HCT116 (cell line): ENCODE data around the gene NEURL3. TPM values are rescaled to one million over a fixed set of nuclear protein-coding genes. Genes with fewer than 3 reads are reported as not detected.

Experiments
- ATAC-seq: fragments of 200-7000 bp; cut with Tn5 transposase; 2 replicates; pipeline ENCODE4 v1.9.1; 2020; ENCODE audit warnings: mild to moderate bottlenecking, moderate library complexity
- BruUV-seq: library from RNA; stranded (reverse); fragments of 400-500 nt; replicated peaks from 2 replicates; lab custom pipeline; 2021; lab: Mats Ljungman, UMichigan
- CTCF ChIA-PET: fragments of 300-600 bp; sonication (Branson Sonifier 250); formaldehyde crosslinking; loops from one replicate; lab custom pipeline; 2021; ENCODE audit warnings: antibody characterized with exemption; lab: Charles Lee
- POLR2A ChIA-PET: fragments of 300-600, 350-600 bp; sonication (Branson Sonifier 250); formaldehyde crosslinking; loops from one replicate; lab custom pipeline; 2021; ENCODE audit warnings: antibody characterized with exemption; lab: Charles Lee
- RAD21 ChIA-PET, 2 experiments: fragments of 300-600 bp; sonication (Branson Sonifier 250); formaldehyde crosslinking; loops; one replicate each; lab custom pipeline; 2023; ENCODE audit warnings: low total read pairs in 2 of 2; ENCODE audit not compliant: uncharacterized antibody in 2 of 2, unreplicated experiment in 2 of 2, low non-redundant PET in 1 of 2; lab: Charles Lee
- DNase-seq: peaks from one replicate; pipeline ENCODE4 v3.0.0-alpha.2; 2010; ENCODE audit warnings: low read depth, low spot score
- H2AFZ ChIP-seq: fragments of 200-600 bp; shearing (Covaris generic), sonication (generic); 2 replicates; pipeline ENCODE4 v1.6.1; 2017; ENCODE audit warnings: low read depth, mixed run types, mixed read lengths, antibody characterized with exemption, low read length; ENCODE audit not compliant: poor library complexity, severe bottlenecking
- H3K27ac ChIP-seq: 2 replicates; pipeline ENCODE4 v1.5.1; 2012; ENCODE audit warnings: low read depth, low read length
- H3K27me3 ChIP-seq: fragments of 200-600 bp; sonication (generic); 2 replicates; pipeline ENCODE4 v1.6.1; 2016; ENCODE audit warnings: mixed run types, low read length, mixed read lengths; ENCODE audit not compliant: insufficient read depth
- H3K36me3 ChIP-seq, 2 experiments: fragments of 200-500 bp in 1 of 2; fragments of 200-600 bp in 1 of 2; sonication (Bioruptor generic) in 1 of 2; sonication (generic) in 1 of 2; 2 replicates each; pipeline versions ENCODE4 v1.5.1 to v1.6.1; 2014 to 2016; ENCODE audit warnings: low read length in 2 of 2, inconsistent platforms in 1 of 2, mixed read lengths in 1 of 2, mixed run types in 1 of 2; ENCODE audit not compliant: insufficient read depth in 2 of 2, control insufficient read depth in 1 of 2
- H3K4me1 ChIP-seq, 2 experiments: fragments of 200-600 bp in 1 of 2; sonication (generic) in 1 of 2; 2 replicates each; pipeline versions ENCODE4 v1.5.1 to v1.6.1; 2012 to 2017; ENCODE audit warnings: low read length in 2 of 2, inconsistent platforms in 1 of 2, mild to moderate bottlenecking in 1 of 2, mixed read lengths in 1 of 2, mixed run types in 1 of 2, moderate library complexity in 1 of 2; ENCODE audit not compliant: insufficient read depth in 2 of 2, control insufficient read depth in 1 of 2
- H3K4me2 ChIP-seq: fragments of 200-600 bp; sonication (generic); 2 replicates; pipeline ENCODE4 v1.6.1; 2017; ENCODE audit warnings: mixed run types, low read length, mixed read lengths
- H3K4me3 ChIP-seq, 2 experiments: fragments of 200-600 bp in 1 of 2; sonication (generic) in 1 of 2; replicated peaks in 1 of 2; 2 replicates each; pipeline ENCODE4 v1.5.1; 2011 to 2016; ENCODE audit warnings: low read length in 2 of 2, control low read depth in 1 of 2, low read depth in 1 of 2, mild to moderate bottlenecking in 1 of 2, mixed read lengths in 1 of 2, mixed run types in 1 of 2
- H3K79me2 ChIP-seq: fragments of 200-600 bp; sonication (generic); 2 replicates; pipeline ENCODE4 v1.6.1; 2017; ENCODE audit warnings: mild to moderate bottlenecking, mixed run types, low read length, moderate library complexity, mixed read lengths; ENCODE audit not compliant: insufficient read depth
- H3K9ac ChIP-seq: fragments of 200-600 bp; sonication (generic); 2 replicates; pipeline ENCODE4 v1.6.1; 2016; ENCODE audit warnings: low read length, mixed read lengths
- H3K9me2 ChIP-seq: fragments of 200-600 bp; sonication (generic), shearing (Covaris generic); 2 replicates; pipeline ENCODE4 v1.6.1; 2017; ENCODE audit warnings: mixed run types, mild to moderate bottlenecking, moderate library complexity; ENCODE audit not compliant: insufficient read depth
- H3K9me3 ChIP-seq, 2 experiments: fragments of 200-500 bp in 1 of 2; fragments of 200-600 bp in 1 of 2; sonication (Bioruptor generic) in 1 of 2; sonication (generic) in 1 of 2; 2 replicates each; pipeline ENCODE4 v1.6.1; 2014 to 2017; ENCODE audit warnings: low read length in 2 of 2, mixed read lengths in 2 of 2, inconsistent platforms in 1 of 2, low read depth in 1 of 2, mild to moderate bottlenecking in 1 of 2, mixed run types in 1 of 2, moderate library complexity in 1 of 2; ENCODE audit not compliant: control insufficient read depth in 1 of 2, insufficient read depth in 1 of 2
- H4K20me1 ChIP-seq: fragments of 200-600 bp; sonication (generic), shearing (Covaris generic); 2 replicates; pipeline ENCODE4 v1.6.1; 2017; ENCODE audit warnings: mixed run types, mild to moderate bottlenecking, moderate library complexity; ENCODE audit not compliant: insufficient read depth
- ATF3 ChIP-seq: IDR thresholded peaks from 2 replicates; pipeline ENCODE4 v1.6.1; 2012
- CBX3 ChIP-seq: IDR thresholded peaks from 2 replicates; pipeline ENCODE4 v1.6.1; 2012; ENCODE audit warnings: low read depth
- CEBPB ChIP-seq: IDR thresholded peaks from 2 replicates; pipeline ENCODE4 v1.6.1; 2012; ENCODE audit warnings: low read depth
- EGR1 ChIP-seq: IDR thresholded peaks from 2 replicates; pipeline ENCODE4 v1.6.1; 2012; ENCODE audit warnings: low read depth
- ELF1 ChIP-seq: IDR thresholded peaks from 2 replicates; pipeline ENCODE4 v1.6.1; 2012; ENCODE audit warnings: low read depth, borderline replicate concordance
- EZH2 ChIP-seq: fragments of 200-600 bp; sonication (generic); IDR thresholded peaks from 2 replicates; pipeline ENCODE4 v1.6.1; 2017; ENCODE audit warnings: antibody characterized with exemption, mixed run types
- EZH2phosphoT487 ChIP-seq: fragments of 200-600 bp; IDR thresholded peaks from 2 replicates; pipeline ENCODE4 v1.6.1; 2018; ENCODE audit warnings: antibody characterized with exemption, borderline replicate concordance
- FOSL1 ChIP-seq: IDR thresholded peaks from 2 replicates; pipeline ENCODE4 v1.6.1; 2012; ENCODE audit warnings: low read depth
- JUND ChIP-seq: IDR thresholded peaks from 2 replicates; pipeline ENCODE4 v1.6.1; 2012
- MAX ChIP-seq: IDR thresholded peaks from 2 replicates; pipeline ENCODE4 v1.6.1; 2012
- RAD21 ChIP-seq: IDR thresholded peaks from 2 replicates; pipeline ENCODE4 v1.6.1; 2012; ENCODE audit warnings: low read depth, mild to moderate bottlenecking
- SIN3A ChIP-seq: IDR thresholded peaks from 2 replicates; pipeline ENCODE4 v1.6.1; 2012; ENCODE audit warnings: low read depth
- SP1 ChIP-seq: IDR thresholded peaks from 2 replicates; pipeline ENCODE4 v1.6.1; 2012; ENCODE audit warnings: low read depth
- TCF7L2 ChIP-seq: IDR thresholded peaks from 2 replicates; pipeline ENCODE4 v1.7.0; 2011; ENCODE audit warnings: borderline replicate concordance, inconsistent platforms; ENCODE audit not compliant: insufficient read depth, insufficient read length; ENCODE audit errors: extremely low read depth
- YY1 ChIP-seq: IDR thresholded peaks from 2 replicates; pipeline ENCODE4 v1.6.1; 2011; ENCODE audit warnings: low read length, low read depth, moderate library complexity, mild to moderate bottlenecking; ENCODE audit not compliant: insufficient replicate concordance; ENCODE audit errors: extremely low read depth
- ZNF274 ChIP-seq: fragments of 200-500 bp; sonication (Bioruptor generic); IDR thresholded peaks from 2 replicates; pipeline ENCODE4 v1.6.1; 2014; ENCODE audit warnings: mild to moderate bottlenecking, low read depth, low read length, inconsistent platforms
- intact Hi-C: fragments of 100-400 bp; cut with micrococcal nuclease; formaldehyde crosslinking; loops from 2 replicates; pipeline ENCODE4 v1.10.0; 2022
- total RNA-seq: library from RNA; stranded (reverse); gene quantifications from one replicate; pipeline ENCODE4 v1.2.1, GENCODE V29; 2021; ENCODE audit not compliant: unreplicated experiment

NEURL3 gene
- total RNA-seq, 1 experiment from 2014 or later, result not detected

GRCh38 chr2:96527286-96528005 lies 22.3 kb upstream of the NEURL3 start:
- BruUV-seq, result no TSS peak
- H3K27me3 ChIP-seq, result no peaks in the 10 kb centered on the region
- no peaks in the 10 kb centered on the region for H3K9me3 ChIP-seq
- H3K4me1 ChIP-seq, result peaks cover 9 to 17% of the 10 kb centered on the region in 2 experiments
- no peaks in the 10 kb centered on the region for H4K20me1 ChIP-seq
- CTCF ChIA-PET, result interaction anchor here (1.3 kb wide), 1 partner anchor 19 kb away, joined by 5 read pairs; no protein-coding TSS in a partner anchor
- no peaks in the 10 kb centered on the region for H3K79me2 ChIP-seq
- no peak for ATAC-seq
- H2AFZ ChIP-seq, result no peak overlapping the region
- no peaks in the 10 kb centered on the region for H3K36me3 ChIP-seq
- no peak overlapping the region for H3K4me2 ChIP-seq
- no peak for TF ChIP-seq MAX
- no peak for TF ChIP-seq SP1
- TF ChIP-seq TCF7L2, result no peak
- no peak for TF ChIP-seq EGR1
- TF ChIP-seq ELF1, result no peak
- TF ChIP-seq EZH2phosphoT487, result no peak
- TF ChIP-seq CEBPB, result no peak
- TF ChIP-seq JUND, result no peak
- TF ChIP-seq RAD21, result no peak
- no peak for TF ChIP-seq YY1
- no peak for TF ChIP-seq ATF3
- TF ChIP-seq CBX3, result no peak
- TF ChIP-seq EZH2, result no peak
- no peak for TF ChIP-seq FOSL1
- TF ChIP-seq ZNF274, result no peak
- TF ChIP-seq SIN3A, result no peak
- TF ChIP-seq, all 23 proteins: peak for 0
- no peak overlapping the region for H3K9ac ChIP-seq
- no peak overlapping the region for H3K4me3 ChIP-seq
- RAD21 ChIA-PET, result no interaction called here
- POLR2A ChIA-PET, result no interaction called here
- H3K9me2 ChIP-seq, result no peaks in the 10 kb centered on the region
- DNase-seq, result no peak
- H3K27ac ChIP-seq, result no peak overlapping the region
- intact Hi-C loops, result no loop called here
